Coronary artery (tissue), 2 donors: ENCODE measurements around the gene ATP8A1.
A peak's percentile ranks its signal among the peaks of the same experiment; 100 is the strongest.

Experiments used
- DNase-seq: peaks from one replicate; pipeline ENCODE4 v3.0.0-alpha.2; 2017; ENCODE audit warnings: low spot score
- H3K27ac ChIP-seq, 2 donors: fragments of 200-600 bp; sonication (generic); one replicate each; pipeline ENCODE4 v1.5.1; 2016 to 2019
- H3K4me3 ChIP-seq: fragments of 200-600 bp; sonication (generic); 2 replicates; pipeline ENCODE4 v1.5.1; 2016; ENCODE audit warnings: mild to moderate bottlenecking, moderate library complexity
- TF ChIP-seq, protein P1 (sequence below): fragments of 200-600 bp; sonication (generic); IDR thresholded peaks from one replicate; pipeline ENCODE4 v1.5.1; 2019; ENCODE audit warnings: antibody characterized with exemption

ATP8A1 gene

DNA sequence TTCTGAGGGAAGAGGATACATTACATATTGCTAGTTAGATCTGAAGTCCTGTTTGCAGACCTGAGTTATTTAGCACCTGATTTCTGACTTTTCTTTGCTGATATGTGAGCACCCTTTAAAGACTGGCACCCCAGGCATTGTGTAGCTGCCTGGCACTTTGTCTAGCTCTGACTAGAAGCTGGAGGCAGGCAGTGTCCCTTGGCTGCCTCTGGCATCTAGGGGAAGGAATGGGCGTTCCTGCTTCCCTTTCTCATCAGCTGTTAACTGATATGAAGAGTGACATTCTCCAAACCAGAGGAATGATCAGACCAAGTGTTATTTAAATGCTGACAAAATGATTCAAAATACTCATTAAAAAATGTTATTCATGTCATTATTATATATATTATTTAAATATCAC, 289.9 kb downstream of the ATP8A1 start:
- Histone ChIP-seq H3K27ac (no peak overlapping the region), H3K4me3 (no peak overlapping the region)
- TF ChIP-seq, protein P1, sequence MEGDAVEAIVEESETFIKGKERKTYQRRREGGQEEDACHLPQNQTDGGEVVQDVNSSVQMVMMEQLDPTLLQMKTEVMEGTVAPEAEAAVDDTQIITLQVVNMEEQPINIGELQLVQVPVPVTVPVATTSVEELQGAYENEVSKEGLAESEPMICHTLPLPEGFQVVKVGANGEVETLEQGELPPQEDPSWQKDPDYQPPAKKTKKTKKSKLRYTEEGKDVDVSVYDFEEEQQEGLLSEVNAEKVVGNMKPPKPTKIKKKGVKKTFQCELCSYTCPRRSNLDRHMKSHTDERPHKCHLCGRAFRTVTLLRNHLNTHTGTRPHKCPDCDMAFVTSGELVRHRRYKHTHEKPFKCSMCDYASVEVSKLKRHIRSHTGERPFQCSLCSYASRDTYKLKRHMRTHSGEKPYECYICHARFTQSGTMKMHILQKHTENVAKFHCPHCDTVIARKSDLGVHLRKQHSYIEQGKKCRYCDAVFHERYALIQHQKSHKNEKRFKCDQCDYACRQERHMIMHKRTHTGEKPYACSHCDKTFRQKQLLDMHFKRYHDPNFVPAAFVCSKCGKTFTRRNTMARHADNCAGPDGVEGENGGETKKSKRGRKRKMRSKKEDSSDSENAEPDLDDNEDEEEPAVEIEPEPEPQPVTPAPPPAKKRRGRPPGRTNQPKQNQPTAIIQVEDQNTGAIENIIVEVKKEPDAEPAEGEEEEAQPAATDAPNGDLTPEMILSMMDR: no peak
- no peak for DNase-seq

DNA sequence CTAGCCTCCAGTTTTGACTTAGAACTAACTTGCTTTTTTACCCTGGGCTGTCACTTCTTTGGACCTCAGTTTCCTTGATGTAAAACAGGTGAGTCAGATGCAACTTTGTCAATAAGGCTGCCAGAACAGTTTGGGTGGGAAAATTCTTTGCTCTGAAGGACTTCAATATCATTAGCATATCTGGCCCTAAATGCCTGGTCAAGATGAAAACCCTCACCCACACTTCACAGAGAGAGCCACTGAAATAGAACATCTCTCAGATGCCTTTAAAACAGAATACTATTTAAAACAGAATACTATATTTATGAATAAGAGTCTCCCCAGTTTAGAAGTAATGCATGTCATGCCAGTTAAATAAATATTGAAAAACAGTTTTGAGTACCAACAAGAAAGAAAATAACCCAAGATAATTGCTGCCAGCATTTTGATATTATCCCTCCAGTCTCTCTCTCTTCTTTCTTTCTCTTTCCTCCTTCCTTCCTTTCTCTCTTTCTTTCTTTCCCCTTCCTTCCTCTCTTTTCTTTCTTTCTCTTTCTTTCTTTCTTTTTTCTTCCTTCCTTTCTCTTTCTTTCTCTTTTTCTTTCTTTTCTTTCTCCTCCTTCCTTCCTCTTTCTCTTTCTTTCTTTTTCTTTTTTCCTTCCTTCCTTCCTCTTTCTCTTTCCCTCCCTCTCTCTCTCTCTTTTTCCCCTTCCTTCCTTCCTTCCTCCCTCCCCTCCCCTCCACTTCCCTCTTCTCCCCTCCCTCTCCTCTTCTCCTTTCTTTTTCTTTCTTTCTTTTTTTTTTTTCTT, 292.4 kb downstream of the ATP8A1 start:
- TF ChIP-seq, protein P1: no peak
- Histone ChIP-seq H3K27ac (no peak overlapping the region), H3K4me3 (no peak overlapping the region)
- no peak for DNase-seq

- TF ChIP-seq, protein P1: no peak
- H3K27ac ChIP-seq: no peak overlapping the region
- H3K4me3 ChIP-seq: no peak overlapping the region
Measured at GRCh38 chr4:42363614-42364013, 293.3 kb downstream of the ATP8A1 start.

GRCh38 chr4:42362591-42362990, 294.3 kb downstream of the ATP8A1 start:
- TF ChIP-seq, protein P1: no peak
- no peak for DNase-seq
- no peak overlapping the region for H3K4me3 ChIP-seq

More at GRCh38 chr4:42363614-42364013, 293.3 kb downstream of the ATP8A1 start:
- DNase-seq: no peak

GRCh38 chr4:42361456-42361855, 295.4 kb downstream of the ATP8A1 start:
- TF ChIP-seq, protein P1: no peak
- H3K4me3 ChIP-seq: no peak overlapping the region
- no peak for DNase-seq
- no peak overlapping the region for H3K27ac ChIP-seq

More at GRCh38 chr4:42362591-42362990, 294.3 kb downstream of the ATP8A1 start:
- no peak overlapping the region for H3K27ac ChIP-seq

- TF ChIP-seq, protein P1: no peak
- H3K4me3 ChIP-seq: peak overlapping the region; percentile 38
- no peak overlapping the region for H3K27ac ChIP-seq
- no peak for DNase-seq
Measured at GRCh38 chr4:42360256-42360669, 296.6 kb downstream of the ATP8A1 start.

GRCh38 chr4:42359711-42360110, 297.2 kb downstream of the ATP8A1 start:
- no peak for DNase-seq
- no peak overlapping the region for H3K27ac ChIP-seq
- H3K4me3 ChIP-seq: peak overlapping the region; percentile 38
- TF ChIP-seq, protein P1: no peak
